HepG2 (cell line): ENCODE data around the gene ANKRD27. TPM values are rescaled to one million over a fixed set of nuclear protein-coding genes. Genes with fewer than 3 reads are reported as not detected.

Experiments
- FOXO1 ChIP-seq: sonication (generic); formaldehyde crosslinking; IDR thresholded peaks from 2 replicates; pipeline ENCODE4 v1.4.0; 2020; ENCODE audit warnings: missing genetic modification reagents
- MEIS2 ChIP-seq: sonication (generic); formaldehyde crosslinking; IDR thresholded peaks from 2 replicates; pipeline ENCODE4 v1.9.0; 2021; ENCODE audit warnings: mild to moderate bottlenecking, missing genetic modification reagents
- NR1H2 ChIP-seq: sonication (generic); formaldehyde crosslinking; IDR thresholded peaks from 2 replicates; pipeline ENCODE4 v1.8.1; 2022; ENCODE audit warnings: low read depth, missing genetic modification reagents, borderline replicate concordance
- TCF12 ChIP-seq, 2 experiments: fragments of 450-650 bp in 1 of 2; sonication (generic) in 1 of 2; formaldehyde crosslinking in 1 of 2; IDR thresholded peaks; 2 replicates each; pipeline versions ENCODE4 v1.6.1 to v1.8.0; 2017 to 2022; ENCODE audit warnings: antibody characterized with exemption in 1 of 2, mild to moderate bottlenecking in 1 of 2, missing genetic modification reagents in 1 of 2, moderate library complexity in 1 of 2
- ZNF407 ChIP-seq: sonication (generic); formaldehyde crosslinking; IDR thresholded peaks from one replicate; pipeline ENCODE4 v1.5.1; 2020; ENCODE audit warnings: mild to moderate bottlenecking, missing genetic modification reagents; ENCODE audit errors: not compliant biosample characterization
- ZNF558 ChIP-seq: sonication (generic); formaldehyde crosslinking; IDR thresholded peaks from 2 replicates; pipeline ENCODE4 v1.9.0; 2022; ENCODE audit warnings: mild to moderate bottlenecking, missing genetic modification reagents, borderline replicate concordance
- ZNF652 ChIP-seq: IDR thresholded peaks from 2 replicates; pipeline ENCODE4 v1.6.1; 2016; ENCODE audit warnings: low read depth, borderline replicate concordance
- polyA plus RNA-seq, 8 experiments: library from polyadenylated mRNA; depleted of rRNA in 3 of 8; stranded (reverse) in 7 of 8; unstranded in 1 of 8; fragments of >200 nt; fragmentation: Illumina TruSeq in 4 of 8; extraction: Trizol in 4 of 8; gene quantifications; 2 replicates each; pipeline versions ENCODE4 v1.2.1 to v1.2.3, GENCODE V29; 2011 to 2016; ENCODE audit warnings: low read depth in 4 of 8, missing spikeins in 1 of 8, mixed read lengths in 1 of 8; ENCODE audit not compliant: insufficient read depth in 1 of 8
- total RNA-seq, 5 experiments: library from RNA; depleted of rRNA; stranded (reverse); fragments of >200 nt; fragmentation: Illumina TruSeq; extraction: Trizol; gene quantifications; 2 replicates each; pipeline ENCODE4 v1.2.3, GENCODE V29; 2016; ENCODE audit warnings: low read depth in 1 of 5
- TF ChIP-seq, protein P1 (sequence below): sonication (generic); formaldehyde crosslinking; IDR thresholded peaks from 2 replicates; pipeline ENCODE4 v1.4.0; 2020; ENCODE audit warnings: mild to moderate bottlenecking, missing genetic modification reagents
- TF ChIP-seq, protein P2 (sequence below): IDR thresholded peaks from 2 replicates; pipeline ENCODE4 v1.6.1; 2016

ANKRD27 gene
- total and polyA plus RNA-seq, 2 of the 13 experiments (the other 11 are each of a cell fraction or from before 2014, with no cell fraction given): 22.2 to 23.7 TPM

DNA sequence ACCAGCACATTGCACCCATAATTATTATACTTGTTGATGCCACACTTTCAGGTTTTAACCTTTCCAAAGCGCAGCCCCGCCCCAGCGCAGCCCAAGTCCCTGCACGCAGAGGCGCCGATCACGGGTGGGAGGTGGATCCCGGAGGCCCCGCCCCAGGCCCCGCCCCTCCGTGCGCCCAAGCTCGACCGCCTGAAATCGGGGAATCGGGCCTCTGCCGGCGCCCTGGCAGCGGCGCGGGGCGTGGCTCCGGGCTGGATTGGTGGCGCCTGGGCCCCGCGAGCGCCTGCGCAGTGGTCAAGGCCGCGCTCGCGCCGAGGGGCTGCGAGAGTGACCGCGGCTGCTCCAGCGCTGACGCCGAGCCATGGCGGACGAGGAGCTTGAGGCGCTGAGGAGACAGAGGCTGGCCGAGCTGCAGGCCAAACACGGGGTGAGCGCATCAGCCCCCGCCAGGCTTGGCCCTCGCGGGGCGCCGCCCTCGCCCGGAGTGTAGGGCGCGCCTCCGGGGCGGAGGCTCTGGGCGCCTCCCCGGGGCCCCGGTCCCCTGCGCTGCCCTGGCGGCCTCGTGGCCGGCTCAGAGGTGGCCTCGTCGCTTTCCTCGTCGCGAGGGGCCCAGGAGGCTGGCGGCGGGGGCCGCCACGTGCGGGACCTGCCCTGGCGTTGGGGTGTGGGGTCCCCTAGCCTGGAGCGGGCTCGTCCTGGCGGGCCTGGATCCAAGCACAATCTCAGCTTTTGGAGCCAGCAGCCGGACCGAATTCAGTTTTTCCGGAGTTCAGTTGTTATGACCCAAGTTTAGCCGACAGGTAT, 93.9 kb downstream of the ANKRD27 start, which contains the start of gene PDCD5 (continued):
- TF ChIP-seq, protein P1, sequence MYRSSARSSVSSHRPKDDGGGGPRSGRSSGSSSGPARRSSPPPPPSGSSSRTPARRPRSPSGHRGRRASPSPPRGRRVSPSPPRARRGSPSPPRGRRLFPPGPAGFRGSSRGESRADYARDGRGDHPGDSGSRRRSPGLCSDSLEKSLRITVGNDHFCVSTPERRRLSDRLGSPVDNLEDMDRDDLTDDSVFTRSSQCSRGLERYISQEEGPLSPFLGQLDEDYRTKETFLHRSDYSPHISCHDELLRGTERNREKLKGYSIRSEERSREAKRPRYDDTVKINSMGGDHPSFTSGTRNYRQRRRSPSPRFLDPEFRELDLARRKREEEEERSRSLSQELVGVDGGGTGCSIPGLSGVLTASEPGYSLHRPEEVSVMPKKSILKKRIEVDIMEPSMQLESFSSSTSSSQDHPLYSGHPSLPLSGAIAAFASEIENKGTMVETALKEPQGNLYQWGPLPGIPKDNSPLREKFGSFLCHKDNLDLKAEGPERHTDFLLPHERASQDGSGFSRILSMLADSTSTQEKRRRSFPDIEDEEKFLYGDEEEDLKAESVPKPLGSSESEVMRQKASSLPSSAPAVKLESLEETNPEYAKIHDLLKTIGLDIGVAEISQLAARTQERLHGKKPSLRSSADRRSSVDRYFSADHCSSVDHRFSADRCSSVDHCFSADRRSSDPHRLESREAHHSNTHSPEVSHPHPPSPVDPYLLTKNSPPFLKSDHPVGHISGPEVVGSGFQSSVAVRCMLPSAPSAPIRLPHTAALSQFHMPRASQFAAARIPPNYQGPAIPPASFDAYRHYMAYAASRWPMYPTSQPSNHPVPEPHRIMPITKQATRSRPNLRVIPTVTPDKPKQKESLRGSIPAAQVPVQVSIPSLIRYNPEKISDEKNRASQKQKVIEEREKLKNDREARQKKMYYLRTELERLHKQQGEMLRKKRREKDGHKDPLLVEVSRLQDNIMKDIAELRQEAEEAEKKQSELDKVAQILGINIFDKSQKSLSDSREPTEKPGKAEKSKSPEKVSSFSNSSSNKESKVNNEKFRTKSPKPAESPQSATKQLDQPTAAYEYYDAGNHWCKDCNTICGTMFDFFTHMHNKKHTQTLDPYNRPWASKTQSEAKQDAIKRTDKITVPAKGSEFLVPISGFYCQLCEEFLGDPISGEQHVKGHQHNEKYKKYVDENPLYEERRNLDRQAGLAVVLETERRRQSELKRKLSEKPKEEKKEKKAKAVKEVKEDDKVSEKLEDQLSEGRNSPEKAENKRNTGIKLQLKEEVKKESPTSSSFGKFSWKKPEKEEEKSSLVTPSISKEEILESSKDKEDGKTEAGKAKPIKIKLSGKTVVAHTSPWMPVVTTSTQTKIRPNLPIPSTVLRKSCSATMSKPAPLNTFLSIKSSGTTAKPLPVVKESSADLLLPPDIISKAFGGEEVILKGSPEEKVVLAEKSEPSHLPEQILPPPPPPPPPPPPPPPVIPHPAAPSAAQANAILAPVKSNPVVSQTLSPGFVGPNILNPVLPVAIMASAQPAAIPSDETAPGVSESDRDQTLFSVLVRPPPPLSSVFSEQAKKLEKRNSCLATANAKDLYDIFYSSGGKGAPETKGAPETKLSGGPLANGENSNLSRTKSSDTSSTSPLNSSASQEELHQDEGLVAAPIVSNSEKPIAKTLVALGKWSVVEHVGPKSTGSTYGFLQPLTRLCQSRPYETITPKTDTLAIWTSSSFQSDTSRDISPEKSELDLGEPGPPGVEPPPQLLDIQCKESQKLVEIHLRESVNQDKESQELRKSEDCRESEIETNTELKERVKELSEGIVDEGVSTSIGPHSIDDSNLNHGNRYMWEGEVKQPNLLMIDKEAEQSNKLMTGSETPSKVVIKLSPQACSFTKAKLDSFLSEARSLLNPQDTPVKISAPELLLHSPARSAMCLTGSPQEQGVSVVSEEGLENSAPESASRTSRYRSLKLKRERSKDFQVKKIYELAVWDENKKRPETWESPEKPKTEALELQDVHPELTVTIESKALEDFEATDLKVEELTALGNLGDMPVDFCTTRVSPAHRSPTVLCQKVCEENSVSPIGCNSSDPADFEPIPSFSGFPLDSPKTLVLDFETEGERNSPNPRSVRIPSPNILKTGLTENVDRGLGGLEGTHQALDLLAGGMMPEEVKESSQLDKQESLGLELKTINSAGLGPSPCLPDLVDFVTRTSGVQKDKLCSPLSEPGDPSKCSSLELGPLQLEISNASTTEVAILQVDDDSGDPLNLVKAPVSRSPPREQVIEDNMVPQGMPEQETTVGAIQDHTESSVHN: no peak
- peak; percentile 51; the same call in 1 of the 2 replicates for TF ChIP-seq ZNF558 (CRISPR knock-in tag)
- peak; percentile 87 for TF ChIP-seq ZNF407 (CRISPR knock-in tag)
- TF ChIP-seq ZNF652 (CRISPR knock-in tag): no peak
- 0 out of 2 replicates have a peak, but pooled peaks have one; percentile 4 for TF ChIP-seq FOXO1
- no peak for TF ChIP-seq TCF12 (IDR thresholded peaks at IDR 0.05)
- no peak for TF ChIP-seq TCF12 (CRISPR knock-in tag; IDR thresholded peaks at IDR 0.05)
- TF ChIP-seq NR1H2 (CRISPR knock-in tag): no peak
- no peak; the same call in 1 of the 2 replicates for TF ChIP-seq MEIS2 (CRISPR knock-in tag)
- TF ChIP-seq, protein P2, sequence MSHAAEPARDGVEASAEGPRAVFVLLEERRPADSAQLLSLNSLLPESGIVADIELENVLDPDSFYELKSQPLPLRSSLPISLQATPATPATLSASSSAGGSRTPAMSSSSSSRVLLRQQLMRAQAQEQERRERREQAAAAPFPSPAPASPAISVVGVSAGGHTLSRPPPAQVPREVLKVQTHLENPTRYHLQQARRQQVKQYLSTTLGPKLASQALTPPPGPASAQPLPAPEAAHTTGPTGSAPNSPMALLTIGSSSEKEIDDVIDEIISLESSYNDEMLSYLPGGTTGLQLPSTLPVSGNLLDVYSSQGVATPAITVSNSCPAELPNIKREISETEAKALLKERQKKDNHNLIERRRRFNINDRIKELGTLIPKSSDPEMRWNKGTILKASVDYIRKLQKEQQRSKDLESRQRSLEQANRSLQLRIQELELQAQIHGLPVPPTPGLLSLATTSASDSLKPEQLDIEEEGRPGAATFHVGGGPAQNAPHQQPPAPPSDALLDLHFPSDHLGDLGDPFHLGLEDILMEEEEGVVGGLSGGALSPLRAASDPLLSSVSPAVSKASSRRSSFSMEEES: 0 out of 2 replicates have a peak, but pooled peaks have one; percentile 7
